DMS53 treated with DMSO at 0.1 percent for 48 hours (cell line): Measurements from ENCODE around the gene ABCC6.
"Not testable (repeated sequence)": the region's sequence is repeated elsewhere in the genome, so short reads cannot be mapped to it uniquely, and the experiment has no call there.

Source experiments
- DNase-seq: peaks from one replicate; lab custom pipeline; 2025; ENCODE audit not compliant: unreplicated experiment; lab: John Stamatoyannopoulos, UW

ABCC6 gene

DNA sequence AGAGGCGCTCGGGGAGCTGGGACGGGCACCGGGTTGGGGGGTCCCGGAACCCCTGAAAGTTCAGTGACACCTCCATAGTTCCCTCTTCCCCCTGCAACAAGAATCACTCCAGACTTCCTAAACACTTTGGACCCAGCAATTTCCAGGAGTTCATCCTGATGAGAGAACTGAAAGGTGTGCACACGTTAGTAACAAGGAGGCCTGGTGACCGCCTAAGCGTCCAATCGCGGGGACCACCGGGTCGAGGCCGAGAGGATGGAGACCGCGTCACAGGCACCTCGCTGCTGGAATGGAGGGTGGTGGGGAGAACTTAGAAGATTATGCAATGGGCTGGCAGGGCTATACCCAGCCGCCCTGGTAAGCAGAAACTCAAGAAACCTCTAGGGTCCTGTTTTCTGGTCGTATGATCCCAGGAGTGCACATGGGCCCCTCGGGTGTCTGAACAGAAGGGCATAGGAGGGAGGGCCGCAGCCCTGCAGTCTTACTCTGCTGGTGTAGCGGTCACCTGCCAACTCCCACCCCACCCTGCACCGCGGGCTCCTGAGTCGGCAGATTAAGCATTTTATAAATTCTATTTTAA is 458 bp upstream of the ABCC6 start:
- not testable (repeated sequence) for DNase-seq

DNA sequence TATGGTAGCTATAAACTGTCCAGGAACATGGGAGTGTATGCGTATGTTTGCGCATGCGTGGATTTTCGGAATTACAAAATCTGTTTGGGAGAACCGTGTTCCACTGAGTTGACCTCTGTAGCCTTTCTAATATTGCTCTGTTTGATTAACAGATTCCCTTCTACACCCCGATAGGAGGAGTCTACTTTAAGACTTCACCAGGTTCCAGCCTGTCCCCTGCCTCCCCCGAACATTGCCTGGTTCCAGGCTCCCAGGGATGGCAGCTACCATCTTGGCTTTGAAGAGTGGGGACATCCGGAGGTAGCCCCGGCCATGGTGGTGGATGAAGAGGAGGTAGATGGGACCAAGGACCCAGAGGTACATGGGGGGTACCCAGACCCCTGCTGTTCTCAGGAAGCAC is 1.9 kb downstream of the ABCC6 start:
- not testable (repeated sequence) for DNase-seq

DNA sequence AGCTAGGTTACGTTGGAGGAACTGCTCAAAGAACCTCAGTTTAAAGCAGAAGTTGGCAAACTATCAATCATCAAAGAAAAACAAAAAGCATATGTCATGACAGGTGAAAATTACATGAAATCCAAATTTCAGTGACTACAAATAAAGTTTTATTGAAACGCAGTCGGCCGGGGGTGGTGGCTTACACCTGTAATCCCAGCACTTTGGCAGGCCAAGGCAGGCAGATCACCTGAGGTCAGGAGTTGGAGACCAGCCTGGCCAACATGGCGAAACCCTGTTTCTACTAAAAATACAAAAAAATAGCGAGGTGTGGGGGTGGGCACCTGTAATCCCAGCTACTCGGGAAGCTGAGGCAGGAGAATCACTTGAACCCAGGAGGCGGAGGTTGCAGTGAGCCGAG is 2.8 kb downstream of the ABCC6 start:
- DNase-seq = not testable (repeated sequence)

DNA sequence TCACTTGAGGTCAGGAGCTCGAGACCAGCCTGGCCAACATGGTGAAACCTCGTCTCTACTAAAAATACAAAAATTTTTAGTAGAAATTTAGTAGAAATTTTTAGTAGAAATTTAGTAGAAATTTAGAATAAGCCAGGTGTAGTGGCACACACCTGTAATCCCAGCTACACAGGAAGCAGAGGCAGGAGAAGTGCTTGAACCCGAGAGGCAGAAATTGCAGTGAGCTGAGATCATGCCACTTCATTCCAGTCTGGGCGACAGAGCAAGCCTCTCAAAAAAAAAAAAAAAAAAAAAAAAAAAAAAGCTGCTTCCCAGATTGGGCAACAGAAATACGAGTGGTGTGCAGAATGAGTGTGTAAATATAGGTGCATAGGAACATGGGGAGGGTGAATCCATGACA is 4.5 kb downstream of the ABCC6 start:
- DNase-seq = not testable (repeated sequence)

DNA sequence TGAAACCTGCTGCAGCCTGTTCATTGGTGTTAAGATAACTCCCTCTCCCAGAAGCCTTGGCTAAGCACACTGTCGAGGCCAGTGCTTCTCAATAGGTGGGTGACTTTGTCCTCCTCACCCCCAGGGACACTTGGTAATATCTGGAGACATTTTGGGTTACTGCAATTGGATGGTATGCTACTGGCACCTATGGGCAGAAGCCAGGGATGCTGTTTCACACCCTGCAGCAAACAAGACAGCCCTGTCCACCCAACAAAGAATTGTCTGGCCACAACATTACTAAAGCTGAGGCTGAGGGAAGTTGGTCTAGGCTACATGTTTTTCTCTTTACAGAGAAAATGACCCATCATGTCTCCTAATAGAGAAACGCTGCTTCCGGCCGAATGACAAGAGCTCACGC is 4.9 kb downstream of the ABCC6 start:
- not testable (repeated sequence) for DNase-seq

DNA sequence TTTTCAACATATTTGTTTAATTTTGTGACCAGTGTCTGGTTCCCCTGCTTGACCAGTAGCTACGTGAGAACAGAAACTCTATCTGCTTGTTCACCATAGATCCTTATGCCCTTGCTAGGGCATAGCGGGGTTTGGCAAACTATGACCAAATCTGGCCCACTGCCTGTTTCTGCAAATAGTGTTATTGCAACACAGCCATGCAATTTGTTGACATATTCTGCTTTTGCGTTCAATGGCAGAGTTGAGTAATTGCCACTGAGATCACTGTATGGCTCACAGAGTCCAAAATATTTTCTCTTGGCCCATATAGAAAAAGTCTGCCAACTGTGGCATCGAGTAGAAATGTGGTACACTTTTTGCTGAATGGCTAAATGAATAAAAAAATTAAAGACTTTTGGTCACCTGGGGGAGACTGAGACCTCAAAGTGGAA is 9.4 kb downstream of the ABCC6 start:
- DNase-seq = not testable (repeated sequence)

DNA sequence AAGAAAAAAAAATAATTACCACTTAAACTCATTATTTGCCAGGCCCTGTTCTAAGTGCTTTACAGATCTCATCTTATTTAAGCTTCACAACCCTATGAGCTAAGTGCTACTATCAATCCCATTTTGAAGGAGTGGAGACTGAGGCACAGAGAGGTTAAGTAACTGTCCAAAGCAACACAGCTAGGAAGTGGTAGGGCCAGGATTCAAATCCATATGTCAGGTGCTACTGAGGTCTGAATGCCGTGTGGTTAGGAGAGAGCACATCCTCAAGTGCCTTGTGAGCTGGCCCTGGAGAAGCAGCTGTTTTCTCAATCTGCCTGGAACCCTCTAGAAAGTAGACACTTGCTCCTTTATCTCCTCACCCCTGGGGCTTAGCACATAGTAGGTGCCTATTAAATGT is 11.9 kb downstream of the ABCC6 start:
- DNase-seq = not testable (repeated sequence)

DNA sequence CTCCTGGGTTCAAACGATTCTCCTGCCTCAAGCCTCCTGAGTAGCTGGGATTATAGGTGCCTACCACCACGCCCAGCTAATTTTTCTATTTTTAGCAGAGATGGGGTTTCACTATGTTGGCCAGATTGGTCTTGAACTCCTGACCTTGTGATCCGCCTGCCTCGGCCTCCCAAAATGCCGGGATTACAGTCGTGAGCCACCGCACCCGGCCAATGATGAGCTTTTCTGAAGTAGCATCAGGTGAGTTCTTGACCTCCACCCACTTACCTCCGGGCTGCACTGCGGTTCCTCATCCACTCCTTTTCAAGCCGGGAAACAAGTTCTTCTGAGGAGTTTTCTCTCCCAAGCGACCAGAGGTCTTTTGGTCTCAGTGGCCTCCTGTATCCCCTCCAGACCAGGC is 14.8 kb downstream of the ABCC6 start:
- DNase-seq = not testable (repeated sequence)

DNA sequence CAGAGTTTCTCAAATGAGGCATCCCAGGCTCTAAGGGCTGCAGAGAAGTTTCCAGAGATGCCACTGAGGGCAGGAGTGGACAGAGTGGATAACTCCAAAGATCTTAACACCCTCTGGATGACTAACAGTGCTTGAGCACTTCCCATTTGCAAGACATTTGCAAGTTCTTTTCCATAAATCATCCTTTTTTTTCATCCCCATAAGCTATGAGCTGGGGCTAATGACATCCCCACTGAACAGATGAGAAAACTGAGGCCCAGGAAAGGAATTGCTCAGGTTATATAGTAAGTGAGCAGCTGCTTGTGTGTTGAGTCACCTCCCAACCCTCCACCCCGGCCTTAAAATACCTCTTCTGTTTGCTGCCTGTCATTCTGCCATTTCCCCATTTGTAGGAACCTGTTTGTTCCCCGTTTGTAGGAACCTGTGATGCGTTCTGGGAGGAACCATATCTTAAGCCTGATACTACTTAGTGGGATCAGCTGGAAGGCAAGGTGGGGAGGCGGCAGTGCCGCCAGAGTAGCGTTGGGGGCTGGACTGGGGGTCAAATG is 15.4 kb downstream of the ABCC6 start:
- not testable (repeated sequence) for DNase-seq

DNA sequence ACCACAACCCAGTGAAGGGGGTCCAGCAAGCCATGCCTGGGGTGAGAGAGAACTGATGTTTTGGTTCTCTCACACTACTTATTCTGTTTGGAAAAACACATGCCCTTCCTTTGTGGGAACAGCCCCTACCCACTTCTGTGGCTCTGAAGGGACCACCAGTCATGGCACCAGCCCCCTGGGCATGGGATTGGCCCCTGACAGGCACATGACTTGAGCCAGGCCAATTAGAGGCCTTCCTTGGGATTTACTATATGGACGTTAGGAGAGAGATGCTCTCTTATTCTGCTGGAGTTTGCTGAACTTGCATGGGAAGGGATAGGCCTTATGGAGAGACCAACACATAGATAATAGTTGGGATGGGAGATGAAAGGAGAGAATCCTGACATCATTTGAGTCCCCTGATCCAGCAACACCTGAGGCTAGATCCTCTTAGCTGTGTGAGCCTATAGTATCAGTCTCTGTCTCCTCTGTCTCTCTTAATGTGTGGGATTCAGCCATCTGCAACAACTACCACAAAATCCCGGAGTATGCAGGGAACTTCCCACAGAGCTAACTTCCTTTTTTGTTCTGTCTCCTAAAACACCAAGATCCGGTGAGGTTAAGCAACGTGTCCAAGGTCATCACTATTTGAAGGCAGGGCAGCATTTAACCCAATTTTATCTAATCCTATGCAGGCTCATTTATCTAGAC is 16.1 kb downstream of the ABCC6 start:
- not testable (repeated sequence) for DNase-seq

DNA sequence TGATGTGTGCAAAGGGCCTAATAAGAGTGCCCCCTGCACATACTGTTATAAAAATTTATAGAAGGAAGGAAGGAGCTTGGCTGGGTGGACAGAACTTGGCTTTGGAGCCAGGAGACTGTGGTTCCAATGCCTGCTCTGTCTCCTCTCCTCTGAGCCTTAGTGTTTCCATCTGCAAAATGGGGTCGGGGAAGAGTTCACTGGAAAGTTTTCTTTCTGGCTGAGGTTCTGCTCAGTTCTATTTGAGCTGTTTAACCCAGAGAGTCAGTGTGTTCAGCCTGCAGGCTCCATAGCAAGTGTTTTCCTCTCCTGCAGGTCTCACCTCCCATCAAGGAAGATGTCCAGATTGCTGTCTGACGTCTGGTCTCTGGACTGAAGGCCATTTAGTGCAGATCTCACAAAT is 17.4 kb downstream of the ABCC6 start:
- DNase-seq = not testable (repeated sequence)

DNA sequence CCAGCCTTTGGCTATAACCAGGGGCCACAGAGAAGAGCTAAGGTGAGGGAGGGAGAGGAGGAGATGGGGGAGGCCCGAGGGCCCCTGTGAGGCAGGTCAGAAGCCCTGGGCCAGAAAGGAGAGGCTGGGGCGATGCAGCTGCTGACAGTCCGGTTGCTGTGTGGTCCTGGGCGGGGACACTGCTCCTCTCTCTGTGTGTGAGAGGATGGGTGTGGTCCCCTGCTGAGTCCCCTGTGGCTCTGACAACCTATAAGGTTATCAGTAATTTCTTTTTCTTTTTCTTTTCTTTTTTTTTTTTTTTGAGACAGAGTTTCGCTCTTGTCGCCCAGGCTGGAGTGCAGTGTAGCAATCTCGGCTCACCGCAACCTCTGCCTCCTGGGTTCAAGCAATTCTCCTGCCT is 18.7 kb downstream of the ABCC6 start:
- not testable (repeated sequence) for DNase-seq

DNA sequence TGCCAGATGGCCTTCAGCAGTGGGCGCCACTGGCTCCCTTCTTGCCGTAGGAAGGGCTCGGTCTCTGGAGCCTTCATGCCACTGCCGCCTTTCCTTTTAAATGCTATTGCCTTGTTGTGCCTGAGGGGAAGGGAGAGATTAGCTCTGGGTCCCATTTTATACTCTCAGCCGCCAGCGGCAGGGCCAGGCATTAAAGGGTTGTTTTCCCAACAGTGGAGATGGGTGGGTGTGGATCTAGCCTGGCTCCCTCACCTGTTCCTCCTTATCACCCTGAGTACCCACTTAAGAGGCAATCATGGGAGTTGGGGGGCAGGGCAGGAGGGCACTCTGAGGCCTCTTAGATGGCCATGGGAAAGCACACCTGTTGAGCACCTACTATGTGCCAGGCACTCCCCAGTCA is 19.8 kb downstream of the ABCC6 start:
- not testable (repeated sequence) for DNase-seq

DNA sequence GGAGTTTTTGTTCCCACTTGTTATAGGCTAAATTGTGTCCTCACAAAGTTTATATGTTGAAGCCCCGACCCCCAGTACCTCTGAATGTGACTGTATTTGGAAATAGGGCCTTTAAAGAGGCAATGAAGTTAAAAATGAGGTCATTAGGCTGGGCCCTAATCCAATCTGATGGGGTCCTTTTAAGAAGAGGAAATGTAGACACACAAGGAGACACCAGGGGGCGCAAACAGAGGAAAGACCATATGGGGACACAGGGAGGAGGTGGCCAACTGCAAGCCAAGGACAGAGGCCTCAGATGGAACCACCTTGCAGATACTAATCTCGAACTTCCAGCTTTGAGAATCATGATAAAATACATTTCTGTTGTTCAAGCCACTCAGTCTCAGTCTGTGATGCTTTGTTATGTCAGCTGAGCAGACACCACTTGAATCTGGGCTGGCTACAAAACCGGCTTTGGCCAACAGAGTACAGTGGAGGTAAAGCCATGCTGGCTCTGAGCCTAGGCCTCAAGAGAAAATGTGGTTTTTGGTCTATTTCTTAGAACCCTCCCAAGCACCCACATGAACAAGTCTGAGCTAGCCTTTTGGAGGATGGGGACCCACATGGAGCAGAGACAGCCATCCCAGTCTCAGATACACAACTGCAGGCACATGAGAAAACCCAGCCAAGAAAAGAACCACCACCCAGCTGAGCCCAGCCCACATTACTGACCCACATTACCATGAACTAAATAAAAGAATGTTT is 20.7 kb downstream of the ABCC6 start:
- DNase-seq = peak; percentile 17

DNA sequence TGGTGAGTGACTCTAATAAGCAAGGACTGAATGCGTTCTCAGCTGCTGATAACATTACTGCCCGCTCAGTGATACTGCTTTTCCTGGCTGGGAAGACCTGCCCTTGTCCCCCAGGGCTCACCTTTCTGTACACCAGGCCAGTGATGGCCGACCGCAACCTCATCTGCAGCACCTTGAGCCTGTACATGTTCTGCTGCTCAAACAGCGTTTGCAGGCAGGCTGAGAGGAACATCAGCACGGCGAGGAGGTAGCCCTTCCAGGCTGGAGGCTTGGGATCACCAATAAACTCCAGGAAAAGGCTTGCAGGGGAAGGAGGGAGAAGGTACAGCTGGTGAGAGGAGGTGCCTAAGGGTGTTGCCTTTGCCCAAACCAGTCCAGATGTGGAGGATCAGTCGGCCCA is 21.4 kb downstream of the ABCC6 start:
- not testable (repeated sequence) for DNase-seq

DNA sequence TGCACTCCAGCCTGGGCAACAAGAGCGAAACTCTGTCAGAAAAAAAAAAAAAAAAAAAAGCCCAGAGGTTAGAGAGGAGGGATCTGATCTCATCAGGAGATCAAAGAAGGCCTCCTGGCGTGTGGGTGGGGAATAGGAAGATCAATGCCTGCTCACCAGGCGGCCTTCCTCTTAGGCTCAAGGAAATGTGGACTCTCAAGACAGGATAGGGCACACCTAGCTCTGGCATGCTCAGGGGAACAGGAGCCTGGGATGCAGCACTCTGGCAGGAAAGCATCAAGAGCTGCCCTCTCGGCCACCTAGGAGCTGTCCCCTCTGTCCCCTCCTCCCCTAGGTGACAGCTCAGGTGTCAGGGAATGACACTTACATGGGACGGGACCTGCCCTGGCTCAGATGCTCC is 22.9 kb downstream of the ABCC6 start:
- not testable (repeated sequence) for DNase-seq

DNA sequence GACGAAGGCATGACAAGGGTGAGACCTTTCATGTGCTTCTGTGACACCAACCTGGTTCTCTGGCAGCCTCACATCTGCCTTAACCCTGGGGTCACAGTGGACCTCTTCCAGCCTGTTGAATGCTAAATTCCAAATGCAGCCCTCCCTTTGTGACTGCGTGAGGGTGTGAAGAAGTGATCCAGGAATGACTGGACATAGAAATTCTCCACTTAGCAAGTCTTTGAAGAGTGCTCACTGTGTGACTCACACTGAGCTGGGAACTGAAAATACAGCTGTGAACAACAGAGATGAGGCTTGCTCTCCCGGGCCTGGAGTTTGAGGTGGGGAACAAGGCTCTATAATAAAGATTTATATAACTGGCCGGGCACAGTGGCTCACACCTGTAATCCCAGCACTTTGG is 23.9 kb downstream of the ABCC6 start:
- DNase-seq = not testable (repeated sequence)

DNA sequence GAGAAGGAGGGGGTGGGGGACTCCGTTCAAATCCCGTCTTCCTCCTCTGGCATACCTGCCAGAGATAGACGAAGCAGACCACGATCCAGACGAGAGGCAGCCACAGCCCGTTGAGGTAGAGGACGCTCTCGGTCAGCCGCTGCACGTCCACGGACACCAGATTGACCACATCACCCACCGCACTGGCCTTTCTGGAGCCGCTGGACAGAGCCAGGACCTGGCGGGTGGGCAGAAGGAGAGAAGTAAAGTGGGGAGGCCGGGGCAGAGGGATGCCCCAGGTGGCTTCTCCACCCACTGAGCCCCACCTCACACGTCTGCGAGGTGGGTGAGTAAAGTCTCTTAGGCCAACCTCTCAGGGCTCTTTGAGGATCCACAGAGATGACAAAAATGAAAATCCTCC is 25.3 kb downstream of the ABCC6 start:
- DNase-seq = no peak

DNA sequence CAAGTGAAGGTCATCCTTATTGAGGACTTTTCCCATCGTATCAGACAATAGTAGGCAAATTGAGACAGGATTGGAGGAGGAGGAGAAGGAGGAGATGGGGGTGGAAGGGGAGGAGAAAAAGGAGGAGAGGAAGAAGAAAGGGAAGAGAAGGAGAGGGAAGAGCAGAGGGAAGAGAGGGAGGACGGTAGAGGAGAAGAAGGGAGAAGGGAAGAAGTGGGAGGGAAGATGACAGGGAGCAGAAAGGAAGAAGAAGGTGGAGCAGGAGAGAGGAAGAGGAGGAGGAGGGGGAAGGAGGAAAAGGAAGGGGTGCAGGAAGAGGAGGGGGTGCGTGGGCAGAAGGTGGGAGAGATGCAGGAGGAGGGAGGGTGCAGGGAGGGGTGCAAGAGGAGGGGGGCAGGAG is 26.0 kb downstream of the ABCC6 start:
- no peak for DNase-seq

DNA sequence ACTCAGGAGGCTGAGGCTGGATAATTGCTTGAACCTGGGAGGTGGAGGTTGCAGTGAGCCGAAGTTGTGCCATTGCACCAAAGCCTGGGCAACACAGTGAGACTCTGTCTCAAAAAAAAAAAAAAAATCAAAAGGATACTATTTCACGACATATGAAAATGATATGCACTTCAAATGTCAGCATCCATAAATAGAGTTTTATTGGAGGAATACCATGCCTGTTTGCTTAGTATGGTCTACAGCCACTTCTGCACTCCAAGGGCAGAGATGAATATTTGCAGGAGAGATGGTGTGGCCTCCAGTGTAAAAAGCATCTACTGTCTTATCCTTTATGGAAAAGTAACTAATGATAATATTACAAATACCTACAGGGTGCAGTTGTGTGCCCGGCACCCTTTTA is 27.2 kb downstream of the ABCC6 start:
- no peak for DNase-seq

DNA sequence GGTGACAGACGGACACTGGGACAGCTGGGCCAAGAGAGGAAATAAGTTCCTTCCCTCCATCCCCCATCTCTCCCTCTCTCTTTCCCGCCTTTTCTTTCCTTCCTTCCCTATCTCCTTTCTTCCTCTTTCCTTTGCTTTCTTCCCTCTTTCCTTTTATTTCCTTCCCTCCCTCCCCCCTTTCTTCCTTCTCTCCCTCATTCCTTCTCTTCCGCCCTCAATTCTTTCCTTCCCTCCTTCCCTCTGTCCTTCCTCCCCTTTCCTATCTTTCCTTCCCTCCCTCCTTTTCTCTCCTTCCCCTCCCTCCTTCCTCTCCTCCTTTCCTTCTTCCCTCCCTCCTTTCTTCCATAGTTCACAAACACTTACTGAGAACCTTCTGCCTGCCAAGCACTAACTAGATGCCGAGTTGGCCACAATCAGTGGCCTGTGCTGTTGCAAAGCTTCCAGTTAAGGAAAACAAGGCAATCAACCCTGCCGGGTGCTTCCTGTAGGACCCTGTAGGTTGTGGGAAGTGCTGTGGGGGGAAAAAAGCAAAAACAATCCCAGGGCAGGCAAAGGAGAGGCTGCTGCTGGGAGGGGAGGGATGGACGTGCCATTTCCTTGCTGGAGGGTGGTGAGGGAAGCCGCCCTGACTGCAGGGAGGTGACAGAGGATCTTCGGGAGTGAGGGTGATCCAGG is 31.7 kb downstream of the ABCC6 start:
- no peak for DNase-seq
